K562 (cell line): Measurements from ENCODE around the gene GAL3ST2. TPM values are rescaled to one million over a fixed set of nuclear protein-coding genes. Genes with fewer than 3 reads are reported as not detected.
A peak's percentile ranks its signal among the peaks of the same experiment; 100 is the strongest.

Experiments
- ATAC-seq: fragments of 200-7000 bp; cut with Tn5 transposase; 3 replicates; pipeline ENCODE4 v1.9.1; 2020; ENCODE audit warnings: moderate library complexity
- BruUV-seq: library from RNA; stranded (reverse); fragments of 400-500 nt; replicated peaks from 2 replicates; lab custom pipeline; 2021; lab: Mats Ljungman, UMichigan
- CTCF ChIA-PET: fragments of 300-600 bp; formaldehyde crosslinking; extraction: SDS; loops from one replicate; lab custom pipeline; 2021; ENCODE audit warnings: low intra/inter-chr PET ratio; lab: Yijun Ruan, JAX
- POLR2A ChIA-PET: fragments of 300-600, 350-650 bp; sonication (Branson Sonifier 250); formaldehyde crosslinking; extraction: SDS; loops from one replicate; lab custom pipeline; 2021; ENCODE audit warnings: antibody characterized with exemption, inconsistent platforms; lab: Yijun Ruan, JAX
- DNase-seq, 4 experiments: peaks; one replicate each; pipeline versions ENCODE4 v3.0.0 to v3.0.0-alpha.2; 2011 to 2018; ENCODE audit warnings: low spot score in 3 of 4, mixed read lengths in 3 of 4; ENCODE audit errors: extremely low read depth in 1 of 4
- FAIRE-seq: peaks from 2 replicates; lab custom pipeline; 2011; peaks lifted over from hg19 to GRCh38; lab: Jason Lieb, UNC
- H2AFZ ChIP-seq: 2 replicates; pipeline ENCODE4 v1.6.0; 2011; ENCODE audit warnings: low read depth, low read length, control low read depth, inconsistent platforms
- H3K27ac ChIP-seq: fragments of 200-600 bp; 3 replicates; pipeline ENCODE4 v1.8.0; 2011; ENCODE audit warnings: low read depth, mild to moderate bottlenecking, control low read depth, inconsistent platforms, low read length, moderate library complexity, mixed read lengths; ENCODE audit errors: extremely low read depth
- H3K27me3 ChIP-seq, 2 experiments: fragments of 300-600 bp in 1 of 2; 2 replicates in 1 of 2; 3 replicates in 1 of 2; pipeline versions ENCODE4 v1.6.0 to v1.8.0; 2011; ENCODE audit warnings: inconsistent platforms in 2 of 2, low read length in 2 of 2, mild to moderate bottlenecking in 1 of 2, mixed read lengths in 1 of 2, moderate library complexity in 1 of 2; ENCODE audit not compliant: control insufficient read depth in 2 of 2, insufficient read depth in 2 of 2
- H3K36me3 ChIP-seq: fragments of 300-600 bp; 3 replicates; pipeline ENCODE4 v1.8.0; 2011; ENCODE audit warnings: mild to moderate bottlenecking, low read length, inconsistent platforms; ENCODE audit not compliant: control insufficient read depth, insufficient read depth
- H3K4me1 ChIP-seq, 2 experiments: fragments of 200-600 bp in 1 of 2; replicated peaks in 1 of 2; 2 replicates in 1 of 2; 3 replicates in 1 of 2; pipeline versions ENCODE4 v1.5.1 to v1.8.0; 2011; ENCODE audit warnings: inconsistent platforms in 2 of 2, low read length in 2 of 2, mild to moderate bottlenecking in 1 of 2, mixed read lengths in 1 of 2, moderate library complexity in 1 of 2; ENCODE audit not compliant: control insufficient read depth in 2 of 2, insufficient read depth in 2 of 2
- H3K4me2 ChIP-seq: 2 replicates; pipeline ENCODE4 v1.6.1; 2011; ENCODE audit warnings: low read length, control low read depth, inconsistent platforms, mixed read lengths; ENCODE audit not compliant: insufficient read depth
- H3K4me3 ChIP-seq: fragments of 200-600 bp; sonication (generic), shearing (Covaris generic); 2 replicates; pipeline ENCODE4 v1.5.1; 2016; ENCODE audit warnings: control low read depth, inconsistent platforms
- H3K79me2 ChIP-seq: fragments of 200-600 bp; 3 replicates; pipeline ENCODE4 v1.8.0; 2011; ENCODE audit warnings: low read length, inconsistent platforms; ENCODE audit not compliant: control insufficient read depth, insufficient read depth
- H3K9ac ChIP-seq, 2 experiments: 2 replicates each; pipeline versions ENCODE4 v1.6.0 to v1.6.1; 2011; ENCODE audit warnings: low read depth in 2 of 2, low read length in 2 of 2, control low read depth in 1 of 2, inconsistent platforms in 1 of 2, mild to moderate bottlenecking in 1 of 2, mixed read lengths in 1 of 2; ENCODE audit not compliant: insufficient read depth in 1 of 2
- H3K9me1 ChIP-seq: one replicate; pipeline ENCODE4 v1.6.0; 2011; ENCODE audit warnings: inconsistent platforms, mild to moderate bottlenecking, low read length, moderate library complexity; ENCODE audit not compliant: control insufficient read depth, insufficient read depth
- H3K9me3 ChIP-seq: replicated peaks from 2 replicates; pipeline ENCODE4 v1.5.1; 2011; ENCODE audit warnings: low read depth, low read length, inconsistent platforms; ENCODE audit not compliant: control insufficient read depth, insufficient read depth
- H4K20me1 ChIP-seq: replicated peaks from 2 replicates; pipeline ENCODE4 v1.6.1; 2011; ENCODE audit warnings: low read length, inconsistent platforms, mixed read lengths; ENCODE audit not compliant: control insufficient read depth, insufficient read depth
- COPS2 ChIP-seq: fragments of 450-650 bp; conservative IDR thresholded peaks from 2 replicates; pipeline ENCODE4 v1.6.1; 2016; ENCODE audit warnings: mild to moderate bottlenecking, moderate library complexity
- GATAD2A ChIP-seq: fragments of 450-650 bp; IDR thresholded peaks from 2 replicates; pipeline ENCODE4 v1.6.1; 2017
- KAT7 ChIP-seq: sonication (generic); formaldehyde crosslinking; IDR thresholded peaks from 2 replicates; pipeline ENCODE4 v1.8.0; 2022; ENCODE audit warnings: missing genetic modification reagents, mild to moderate bottlenecking, borderline replicate concordance
- ZNF780A ChIP-seq: fragments of 250-450 bp; sonication (Bioruptor Pico); IDR thresholded peaks from 2 replicates; pipeline ENCODE4 v1.5.0; 2021; ENCODE audit warnings: mild to moderate bottlenecking
- WGBS: fragments of 100-300 bp; shearing (Covaris generic); methylation state at CpG from one replicate; pipeline ENCODE4 v1.1.6; 2016; ENCODE audit warnings: low coverage, mixed read lengths; ENCODE audit not compliant: insufficient coverage; ENCODE audit errors: missing lambda C conversion rate; 5-methylcytosine and 5-hydroxymethylcytosine counted together
- in situ Hi-C: fragments of 300-500 bp; cut with MboI; formaldehyde crosslinking; loops from 4 replicates; pipeline ENCODE4 v1.15.0; 2018; ENCODE audit warnings: inconsistent platforms, mixed read lengths
- intact Hi-C: fragments of 100-400 bp; cut with micrococcal nuclease; formaldehyde crosslinking; loops from 2 replicates; pipeline ENCODE4 v1.14.2; 2022
- polyA plus RNA-seq, 8 experiments: library from polyadenylated mRNA; depleted of rRNA in 4 of 8; stranded (reverse) in 5 of 8; unstranded in 3 of 8; fragments of >200 nt; fragmentation: Nextera tagmentation in 2 of 8; fragmentation: Illumina TruSeq in 1 of 8; extraction: Ambion mirVana in 2 of 8; extraction: Trizol in 1 of 8; gene quantifications; 2 replicates each; pipeline versions ENCODE4 v1.2.1 to v1.2.3, GENCODE V29; 2011 to 2014; ENCODE audit warnings: inconsistent platforms in 1 of 8, missing spikeins in 1 of 8
- total RNA-seq, 7 experiments: library from RNA; depleted of rRNA in 6 of 7; stranded (reverse); fragments of >200 nt in 6 of 7; fragmentation: Illumina TruSeq in 2 of 7; extraction: Trizol in 2 of 7; gene quantifications; 2 replicates each; pipeline versions ENCODE4 v1.2.1 to v1.2.3, GENCODE V29; 2011 to 2021; ENCODE audit warnings: low replicate concordance in 1 of 7
- TF ChIP-seq, protein P1 (sequence below): IDR thresholded peaks from 3 replicates; pipeline ENCODE4 v1.6.1; 2011; ENCODE audit warnings: borderline replicate concordance, mild to moderate bottlenecking; ENCODE audit not compliant: insufficient read length, insufficient read depth
- TF ChIP-seq, protein P2 (sequence below): fragments of 250-450 bp; sonication (Bioruptor Pico); IDR thresholded peaks from 2 replicates; pipeline ENCODE4 v1.5.0; 2021

Gene GAL3ST2
- total and polyA plus RNA-seq, 9 of the 15 experiments (the other 6 are each of a cell fraction or from before 2014, with no cell fraction given) = 0.42 TPM; not detected in 8

DNA sequence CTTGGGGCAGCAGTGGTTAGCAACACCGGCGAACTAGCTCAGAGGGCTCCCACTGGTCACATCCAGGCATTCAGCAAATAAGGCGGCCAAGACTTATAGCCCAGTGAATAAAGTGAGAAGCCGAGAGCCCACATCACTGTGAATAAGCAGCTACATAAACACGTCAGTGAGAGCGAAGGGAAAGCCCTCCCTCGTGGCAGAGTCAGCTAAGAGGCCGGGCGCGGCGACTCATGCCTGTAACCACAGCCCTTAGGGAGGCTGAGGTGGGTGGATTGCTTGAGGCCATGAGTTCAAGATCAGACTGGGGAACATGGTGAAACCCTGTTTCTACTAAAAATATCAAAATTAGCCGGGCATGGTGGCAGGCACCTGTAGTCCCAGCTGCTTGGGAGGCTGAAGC, 37.0 kb upstream of the GAL3ST2 start:
- DNase-seq = no peak
- intact Hi-C loops = no loop called here
- H2AFZ ChIP-seq = no peak overlapping the region

DNA sequence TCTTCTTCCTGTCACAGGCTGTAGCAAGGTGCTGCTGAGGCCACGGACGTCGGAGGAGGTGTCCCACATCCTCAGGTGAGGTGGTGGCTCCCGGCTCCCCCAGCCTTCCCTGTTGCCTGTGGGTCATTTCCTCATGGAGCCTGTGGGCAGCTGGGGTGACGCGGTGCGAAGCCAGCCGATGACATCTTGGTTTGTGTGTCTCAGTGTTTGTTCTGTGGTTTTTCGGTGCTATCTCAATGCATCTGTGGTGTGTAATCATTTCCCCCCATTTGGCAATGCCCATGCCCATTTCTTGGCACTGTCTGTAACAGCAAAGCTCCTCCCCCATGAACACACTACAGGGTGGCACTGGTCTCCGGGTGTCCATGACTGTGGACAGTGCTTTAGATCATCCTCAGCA, 35.6 kb upstream of the GAL3ST2 start:
- intact Hi-C loops = no loop called here
- in situ Hi-C loops = no loop called here
- Histone ChIP-seq H3K9me1 (no peaks in the 10 kb centered on the region), H2AFZ (no peak overlapping the region), H4K20me1 (no peaks in the 10 kb centered on the region), H3K4me3 (no peak overlapping the region), H3K27ac (no peak overlapping the region), H3K9ac (peak overlapping the region in 1 of 2 experiments; percentile 45; a peak in 1 of 4 replicates), H3K4me1 (peaks cover 0 to 32% of the 10 kb centered on the region in 2 experiments; a peak in 3 of 5 replicates), H3K36me3 (peaks cover 44% of the 10 kb centered on the region; the same call in 1 of the 3 replicates), H3K9me3 (peaks cover 1% of the 10 kb centered on the region; the same call in 1 of the 2 replicates), H3K27me3 (no peaks in the 10 kb centered on the region), H3K4me2 (no peak overlapping the region), H3K79me2 (peaks cover 4% of the 10 kb centered on the region; the same call in 1 of the 3 replicates)
- no TSS peak for BruUV-seq
- no peak for DNase-seq
- ATAC-seq = no peak
- FAIRE-seq = no peak
- ChIA-PET CTCF (no interaction called here), POLR2A (interaction anchor here (0.6 to 0.7 kb wide), 3 partner anchors 9 to 101 kb away, joined by 3 read pairs; no protein-coding TSS in a partner anchor)
- WGBS = 74% methylated on average over 10 of the region's 10 CpGs
- TF ChIP-seq ZNF780A (no peak), COPS2 (no peak), KAT7 (CRISPR knock-in tag) (no peak)
- TF ChIP-seq, protein P1, sequence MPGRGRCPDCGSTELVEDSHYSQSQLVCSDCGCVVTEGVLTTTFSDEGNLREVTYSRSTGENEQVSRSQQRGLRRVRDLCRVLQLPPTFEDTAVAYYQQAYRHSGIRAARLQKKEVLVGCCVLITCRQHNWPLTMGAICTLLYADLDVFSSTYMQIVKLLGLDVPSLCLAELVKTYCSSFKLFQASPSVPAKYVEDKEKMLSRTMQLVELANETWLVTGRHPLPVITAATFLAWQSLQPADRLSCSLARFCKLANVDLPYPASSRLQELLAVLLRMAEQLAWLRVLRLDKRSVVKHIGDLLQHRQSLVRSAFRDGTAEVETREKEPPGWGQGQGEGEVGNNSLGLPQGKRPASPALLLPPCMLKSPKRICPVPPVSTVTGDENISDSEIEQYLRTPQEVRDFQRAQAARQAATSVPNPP = no peak
- TF ChIP-seq, protein P2, sequence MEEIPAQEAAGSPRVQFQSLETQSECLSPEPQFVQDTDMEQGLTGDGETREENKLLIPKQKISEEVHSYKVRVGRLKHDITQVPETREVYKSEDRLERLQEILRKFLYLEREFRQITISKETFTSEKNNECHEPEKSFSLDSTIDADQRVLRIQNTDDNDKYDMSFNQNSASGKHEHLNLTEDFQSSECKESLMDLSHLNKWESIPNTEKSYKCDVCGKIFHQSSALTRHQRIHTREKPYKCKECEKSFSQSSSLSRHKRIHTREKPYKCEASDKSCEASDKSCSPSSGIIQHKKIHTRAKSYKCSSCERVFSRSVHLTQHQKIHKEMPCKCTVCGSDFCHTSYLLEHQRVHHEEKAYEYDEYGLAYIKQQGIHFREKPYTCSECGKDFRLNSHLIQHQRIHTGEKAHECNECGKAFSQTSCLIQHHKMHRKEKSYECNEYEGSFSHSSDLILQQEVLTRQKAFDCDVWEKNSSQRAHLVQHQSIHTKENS (CRISPR knock-in tag) = no peak

More for the DNA sequence above, 37.0 kb upstream of the GAL3ST2 start:
- in situ Hi-C loops = no loop called here
- Histone ChIP-seq H4K20me1 (no peaks in the 10 kb centered on the region), H3K9ac (no peak overlapping the region), H3K4me1 (peaks cover 0 to 45% of the 10 kb centered on the region in 2 experiments; a peak in 3 of 5 replicates), H3K36me3 (peaks cover 30% of the 10 kb centered on the region; the same call in 1 of the 3 replicates), H3K4me2 (no peak overlapping the region), H3K27me3 (no peaks in the 10 kb centered on the region), H3K27ac (no peak overlapping the region), H3K9me1 (no peaks in the 10 kb centered on the region), H3K79me2 (peaks cover 17% of the 10 kb centered on the region)
- ATAC-seq (no peak), FAIRE-seq (no peak)
- WGBS = 100% methylated on average over 3 of the region's 12 CpGs
- no TSS peak for BruUV-seq
- POLR2A ChIA-PET = no interaction called here
- TF ChIP-seq GATAD2A = no peak
- TF ChIP-seq, all 486 proteins: peak for 0
- Histone ChIP-seq H3K9me3 (no peaks in the 10 kb centered on the region), H3K4me3 (no peak overlapping the region)
- CTCF ChIA-PET = no interaction called here
